HCT116 (cell line): ENCODE measurements around the gene RNF148. TPM values are rescaled to one million over a fixed set of nuclear protein-coding genes. Genes with fewer than 3 reads are reported as not detected.

Experiments
- ATAC-seq: fragments of 200-7000 bp; cut with Tn5 transposase; 2 replicates; pipeline ENCODE4 v1.9.1; 2020; ENCODE audit warnings: mild to moderate bottlenecking, moderate library complexity
- BruUV-seq: library from RNA; stranded (reverse); fragments of 400-500 nt; replicated peaks from 2 replicates; lab custom pipeline; 2021; lab: Mats Ljungman, UMichigan
- CTCF ChIA-PET: fragments of 300-600 bp; sonication (Branson Sonifier 250); formaldehyde crosslinking; loops from one replicate; lab custom pipeline; 2021; ENCODE audit warnings: antibody characterized with exemption; lab: Charles Lee
- POLR2A ChIA-PET: fragments of 300-600, 350-600 bp; sonication (Branson Sonifier 250); formaldehyde crosslinking; loops from one replicate; lab custom pipeline; 2021; ENCODE audit warnings: antibody characterized with exemption; lab: Charles Lee
- RAD21 ChIA-PET, 2 experiments: fragments of 300-600 bp; sonication (Branson Sonifier 250); formaldehyde crosslinking; loops; one replicate each; lab custom pipeline; 2023; ENCODE audit warnings: low total read pairs in 2 of 2; ENCODE audit not compliant: uncharacterized antibody in 2 of 2, unreplicated experiment in 2 of 2, low non-redundant PET in 1 of 2; lab: Charles Lee
- DNase-seq: peaks from one replicate; pipeline ENCODE4 v3.0.0-alpha.2; 2010; ENCODE audit warnings: low read depth, low spot score
- H2AFZ ChIP-seq: fragments of 200-600 bp; shearing (Covaris generic), sonication (generic); 2 replicates; pipeline ENCODE4 v1.6.1; 2017; ENCODE audit warnings: low read depth, mixed run types, mixed read lengths, antibody characterized with exemption, low read length; ENCODE audit not compliant: poor library complexity, severe bottlenecking
- H3K27ac ChIP-seq: 2 replicates; pipeline ENCODE4 v1.5.1; 2012; ENCODE audit warnings: low read depth, low read length
- H3K27me3 ChIP-seq: fragments of 200-600 bp; sonication (generic); 2 replicates; pipeline ENCODE4 v1.6.1; 2016; ENCODE audit warnings: mixed run types, low read length, mixed read lengths; ENCODE audit not compliant: insufficient read depth
- H3K36me3 ChIP-seq, 2 experiments: fragments of 200-500 bp in 1 of 2; fragments of 200-600 bp in 1 of 2; sonication (Bioruptor generic) in 1 of 2; sonication (generic) in 1 of 2; 2 replicates each; pipeline versions ENCODE4 v1.5.1 to v1.6.1; 2014 to 2016; ENCODE audit warnings: low read length in 2 of 2, inconsistent platforms in 1 of 2, mixed read lengths in 1 of 2, mixed run types in 1 of 2; ENCODE audit not compliant: insufficient read depth in 2 of 2, control insufficient read depth in 1 of 2
- H3K4me1 ChIP-seq, 2 experiments: fragments of 200-600 bp in 1 of 2; sonication (generic) in 1 of 2; 2 replicates each; pipeline versions ENCODE4 v1.5.1 to v1.6.1; 2012 to 2017; ENCODE audit warnings: low read length in 2 of 2, inconsistent platforms in 1 of 2, mild to moderate bottlenecking in 1 of 2, mixed read lengths in 1 of 2, mixed run types in 1 of 2, moderate library complexity in 1 of 2; ENCODE audit not compliant: insufficient read depth in 2 of 2, control insufficient read depth in 1 of 2
- H3K4me2 ChIP-seq: fragments of 200-600 bp; sonication (generic); 2 replicates; pipeline ENCODE4 v1.6.1; 2017; ENCODE audit warnings: mixed run types, low read length, mixed read lengths
- H3K4me3 ChIP-seq, 2 experiments: fragments of 200-600 bp in 1 of 2; sonication (generic) in 1 of 2; replicated peaks in 1 of 2; 2 replicates each; pipeline ENCODE4 v1.5.1; 2011 to 2016; ENCODE audit warnings: low read length in 2 of 2, control low read depth in 1 of 2, low read depth in 1 of 2, mild to moderate bottlenecking in 1 of 2, mixed read lengths in 1 of 2, mixed run types in 1 of 2
- H3K79me2 ChIP-seq: fragments of 200-600 bp; sonication (generic); 2 replicates; pipeline ENCODE4 v1.6.1; 2017; ENCODE audit warnings: mild to moderate bottlenecking, mixed run types, low read length, moderate library complexity, mixed read lengths; ENCODE audit not compliant: insufficient read depth
- H3K9ac ChIP-seq: fragments of 200-600 bp; sonication (generic); 2 replicates; pipeline ENCODE4 v1.6.1; 2016; ENCODE audit warnings: low read length, mixed read lengths
- H3K9me2 ChIP-seq: fragments of 200-600 bp; sonication (generic), shearing (Covaris generic); 2 replicates; pipeline ENCODE4 v1.6.1; 2017; ENCODE audit warnings: mixed run types, mild to moderate bottlenecking, moderate library complexity; ENCODE audit not compliant: insufficient read depth
- H3K9me3 ChIP-seq, 2 experiments: fragments of 200-500 bp in 1 of 2; fragments of 200-600 bp in 1 of 2; sonication (Bioruptor generic) in 1 of 2; sonication (generic) in 1 of 2; 2 replicates each; pipeline ENCODE4 v1.6.1; 2014 to 2017; ENCODE audit warnings: low read length in 2 of 2, mixed read lengths in 2 of 2, inconsistent platforms in 1 of 2, low read depth in 1 of 2, mild to moderate bottlenecking in 1 of 2, mixed run types in 1 of 2, moderate library complexity in 1 of 2; ENCODE audit not compliant: control insufficient read depth in 1 of 2, insufficient read depth in 1 of 2
- H4K20me1 ChIP-seq: fragments of 200-600 bp; sonication (generic), shearing (Covaris generic); 2 replicates; pipeline ENCODE4 v1.6.1; 2017; ENCODE audit warnings: mixed run types, mild to moderate bottlenecking, moderate library complexity; ENCODE audit not compliant: insufficient read depth
- CBX3 ChIP-seq: IDR thresholded peaks from 2 replicates; pipeline ENCODE4 v1.6.1; 2012; ENCODE audit warnings: low read depth
- CEBPB ChIP-seq: IDR thresholded peaks from 2 replicates; pipeline ENCODE4 v1.6.1; 2012; ENCODE audit warnings: low read depth
- ELF1 ChIP-seq: IDR thresholded peaks from 2 replicates; pipeline ENCODE4 v1.6.1; 2012; ENCODE audit warnings: low read depth, borderline replicate concordance
- EZH2 ChIP-seq: fragments of 200-600 bp; sonication (generic); IDR thresholded peaks from 2 replicates; pipeline ENCODE4 v1.6.1; 2017; ENCODE audit warnings: antibody characterized with exemption, mixed run types
- EZH2phosphoT487 ChIP-seq: fragments of 200-600 bp; IDR thresholded peaks from 2 replicates; pipeline ENCODE4 v1.6.1; 2018; ENCODE audit warnings: antibody characterized with exemption, borderline replicate concordance
- FOSL1 ChIP-seq: IDR thresholded peaks from 2 replicates; pipeline ENCODE4 v1.6.1; 2012; ENCODE audit warnings: low read depth
- JUND ChIP-seq: IDR thresholded peaks from 2 replicates; pipeline ENCODE4 v1.6.1; 2012
- MAX ChIP-seq: IDR thresholded peaks from 2 replicates; pipeline ENCODE4 v1.6.1; 2012
- POLR2A ChIP-seq: IDR thresholded peaks from 2 replicates; pipeline ENCODE4 v1.7.0; 2011; ENCODE audit warnings: borderline replicate concordance; ENCODE audit not compliant: insufficient read depth, insufficient read length; ENCODE audit errors: extremely low read depth
- POLR2AphosphoS5 ChIP-seq: IDR thresholded peaks from 2 replicates; pipeline ENCODE4 v1.6.1; 2011; ENCODE audit warnings: mild to moderate bottlenecking, low read depth, low read length, moderate library complexity
- RAD21 ChIP-seq: IDR thresholded peaks from 2 replicates; pipeline ENCODE4 v1.6.1; 2012; ENCODE audit warnings: low read depth, mild to moderate bottlenecking
- SP1 ChIP-seq: IDR thresholded peaks from 2 replicates; pipeline ENCODE4 v1.6.1; 2012; ENCODE audit warnings: low read depth
- SRF ChIP-seq: IDR thresholded peaks from 2 replicates; pipeline ENCODE4 v1.6.1; 2012; ENCODE audit warnings: low read depth
- TCF7L2 ChIP-seq: IDR thresholded peaks from 2 replicates; pipeline ENCODE4 v1.7.0; 2011; ENCODE audit warnings: borderline replicate concordance, inconsistent platforms; ENCODE audit not compliant: insufficient read depth, insufficient read length; ENCODE audit errors: extremely low read depth
- YY1 ChIP-seq: IDR thresholded peaks from 2 replicates; pipeline ENCODE4 v1.6.1; 2011; ENCODE audit warnings: low read length, low read depth, moderate library complexity, mild to moderate bottlenecking; ENCODE audit not compliant: insufficient replicate concordance; ENCODE audit errors: extremely low read depth
- ZFX ChIP-seq: fragments of 450-650 bp; IDR thresholded peaks from 2 replicates; pipeline ENCODE4 v1.6.1; 2017
- ZNF274 ChIP-seq: fragments of 200-500 bp; sonication (Bioruptor generic); IDR thresholded peaks from 2 replicates; pipeline ENCODE4 v1.6.1; 2014; ENCODE audit warnings: mild to moderate bottlenecking, low read depth, low read length, inconsistent platforms
- intact Hi-C: fragments of 100-400 bp; cut with micrococcal nuclease; formaldehyde crosslinking; loops from 2 replicates; pipeline ENCODE4 v1.10.0; 2022
- total RNA-seq: library from RNA; stranded (reverse); gene quantifications from one replicate; pipeline ENCODE4 v1.2.1, GENCODE V29; 2021; ENCODE audit not compliant: unreplicated experiment
- TF ChIP-seq, protein P1 (sequence below), 3 experiments: fragments of 200-600 bp in 1 of 3; sonication (generic) in 1 of 3; IDR thresholded peaks in 2 of 3; conservative IDR thresholded peaks in 1 of 3; 2 replicates each; pipeline ENCODE4 v1.5.1; 2012 to 2017; ENCODE audit warnings: low read depth in 2 of 3, low read length in 2 of 3, antibody characterized with exemption in 1 of 3, borderline replicate concordance in 1 of 3, control low read depth in 1 of 3, mild to moderate bottlenecking in 1 of 3, mixed read lengths in 1 of 3, mixed run types in 1 of 3, moderate library complexity in 1 of 3; ENCODE audit not compliant: insufficient read depth in 1 of 3
- TF ChIP-seq, protein P2 (sequence below): IDR thresholded peaks from 2 replicates; pipeline ENCODE4 v1.6.1; 2011; ENCODE audit warnings: mild to moderate bottlenecking, low read length, moderate library complexity; ENCODE audit not compliant: insufficient replicate concordance; ENCODE audit errors: extremely low read depth

RNF148 gene
- total RNA-seq, 1 experiment from 2014 or later, result 0.22 TPM

DNA sequence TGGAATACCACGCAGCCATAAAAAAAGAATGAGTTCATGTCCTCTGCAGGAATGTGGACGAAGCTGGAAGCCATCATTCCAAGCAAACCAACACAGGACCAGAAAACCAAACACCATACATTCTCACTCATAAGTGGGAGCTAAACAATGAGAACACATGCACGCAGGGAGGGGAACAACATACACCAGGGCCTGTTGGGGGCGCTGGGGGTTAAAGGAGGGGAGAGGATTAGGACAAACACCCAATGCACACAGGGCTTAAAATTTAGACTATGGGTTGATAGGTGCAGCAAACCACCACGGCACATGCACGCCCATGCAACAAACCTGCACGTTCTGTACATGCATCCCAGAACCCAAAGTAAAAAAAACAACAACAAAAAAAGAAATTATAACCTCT, 27.1 kb downstream of the RNF148 start (continued):
- TF ChIP-seq ZNF274 (no peak), CEBPB (no peak), SP1 (no peak), FOSL1 (no peak), CBX3 (no peak), MAX (no peak), POLR2A (no peak), ZFX (no peak), JUND (no peak), TCF7L2 (no peak), YY1 (no peak)

DNA sequence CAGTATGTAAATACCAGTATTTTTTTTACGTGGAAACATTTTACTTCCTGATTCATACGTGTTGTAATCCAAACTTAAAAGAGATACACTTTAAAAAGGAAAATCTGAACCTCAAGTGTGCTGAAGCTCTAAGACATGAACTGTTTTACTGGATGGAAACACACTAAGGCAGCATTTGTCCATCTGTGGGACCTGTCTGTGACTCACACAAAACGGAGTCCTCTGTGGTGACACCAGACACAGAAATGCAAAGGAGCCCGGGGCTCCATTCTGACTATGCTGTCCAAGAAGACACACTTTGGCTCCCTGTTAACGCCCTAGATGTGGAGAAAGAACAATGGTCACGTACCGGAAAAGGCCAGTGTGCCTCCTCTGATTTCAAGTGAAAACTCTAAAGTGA, 27.7 kb downstream of the RNF148 start:
- Histone ChIP-seq H4K20me1 (no peaks in the 10 kb centered on the region), H3K27me3 (no peaks in the 10 kb centered on the region), H3K36me3 (no peaks in the 10 kb centered on the region), H3K4me1 (peaks cover 14 to 18% of the 10 kb centered on the region in 2 experiments; a peak in 3 of 4 replicates), H3K4me3 (no peak overlapping the region), H3K9ac (no peak overlapping the region), H3K9me2 (no peaks in the 10 kb centered on the region), H3K9me3 (no peaks in the 10 kb centered on the region), H3K27ac (no peak overlapping the region), H3K79me2 (no peaks in the 10 kb centered on the region), H3K4me2 (no peak overlapping the region), H2AFZ (no peak overlapping the region)
- no TSS peak for BruUV-seq
- ATAC-seq, result no peak
- ChIA-PET POLR2A (no interaction called here), CTCF (no interaction called here), RAD21 (no interaction called here)
- DNase-seq, result no peak
- TF ChIP-seq EZH2phosphoT487 (no peak), POLR2AphosphoS5 (no peak), CBX3 (no peak), ZNF274 (no peak), YY1 (no peak), ZFX (no peak), JUND (no peak), SRF (no peak), POLR2A (no peak), FOSL1 (no peak), EZH2 (no peak), MAX (no peak), ELF1 (no peak), SP1 (no peak), RAD21 (no peak), TCF7L2 (no peak)
- TF ChIP-seq, protein P1, sequence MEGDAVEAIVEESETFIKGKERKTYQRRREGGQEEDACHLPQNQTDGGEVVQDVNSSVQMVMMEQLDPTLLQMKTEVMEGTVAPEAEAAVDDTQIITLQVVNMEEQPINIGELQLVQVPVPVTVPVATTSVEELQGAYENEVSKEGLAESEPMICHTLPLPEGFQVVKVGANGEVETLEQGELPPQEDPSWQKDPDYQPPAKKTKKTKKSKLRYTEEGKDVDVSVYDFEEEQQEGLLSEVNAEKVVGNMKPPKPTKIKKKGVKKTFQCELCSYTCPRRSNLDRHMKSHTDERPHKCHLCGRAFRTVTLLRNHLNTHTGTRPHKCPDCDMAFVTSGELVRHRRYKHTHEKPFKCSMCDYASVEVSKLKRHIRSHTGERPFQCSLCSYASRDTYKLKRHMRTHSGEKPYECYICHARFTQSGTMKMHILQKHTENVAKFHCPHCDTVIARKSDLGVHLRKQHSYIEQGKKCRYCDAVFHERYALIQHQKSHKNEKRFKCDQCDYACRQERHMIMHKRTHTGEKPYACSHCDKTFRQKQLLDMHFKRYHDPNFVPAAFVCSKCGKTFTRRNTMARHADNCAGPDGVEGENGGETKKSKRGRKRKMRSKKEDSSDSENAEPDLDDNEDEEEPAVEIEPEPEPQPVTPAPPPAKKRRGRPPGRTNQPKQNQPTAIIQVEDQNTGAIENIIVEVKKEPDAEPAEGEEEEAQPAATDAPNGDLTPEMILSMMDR (IDR thresholded peaks at IDR 0.05 in 2 of 3, conservative IDR thresholded peaks at IDR 0.05 in 1 of 3; ENCODE audit: borderline replicate concordance in 1 of 3, insufficient read depth in 1 of 3, low read depth in 2 of 3, low read length in 2 of 3), result no peak
- TF ChIP-seq, protein P2, sequence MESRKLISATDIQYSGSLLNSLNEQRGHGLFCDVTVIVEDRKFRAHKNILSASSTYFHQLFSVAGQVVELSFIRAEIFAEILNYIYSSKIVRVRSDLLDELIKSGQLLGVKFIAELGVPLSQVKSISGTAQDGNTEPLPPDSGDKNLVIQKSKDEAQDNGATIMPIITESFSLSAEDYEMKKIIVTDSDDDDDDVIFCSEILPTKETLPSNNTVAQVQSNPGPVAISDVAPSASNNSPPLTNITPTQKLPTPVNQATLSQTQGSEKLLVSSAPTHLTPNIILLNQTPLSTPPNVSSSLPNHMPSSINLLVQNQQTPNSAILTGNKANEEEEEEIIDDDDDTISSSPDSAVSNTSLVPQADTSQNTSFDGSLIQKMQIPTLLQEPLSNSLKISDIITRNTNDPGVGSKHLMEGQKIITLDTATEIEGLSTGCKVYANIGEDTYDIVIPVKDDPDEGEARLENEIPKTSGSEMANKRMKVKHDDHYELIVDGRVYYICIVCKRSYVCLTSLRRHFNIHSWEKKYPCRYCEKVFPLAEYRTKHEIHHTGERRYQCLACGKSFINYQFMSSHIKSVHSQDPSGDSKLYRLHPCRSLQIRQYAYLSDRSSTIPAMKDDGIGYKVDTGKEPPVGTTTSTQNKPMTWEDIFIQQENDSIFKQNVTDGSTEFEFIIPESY, result no peak
- intact Hi-C loops, result no loop called here
